Neural crest cell (in vitro differentiated cells): ENCODE results near the gene GJC1. TPM values are rescaled to one million over a fixed set of nuclear protein-coding genes. Genes with fewer than 3 reads are reported as not detected.

Source experiments
- DNase-seq: peaks from one replicate; pipeline ENCODE4 v3.0.0; 2021; ENCODE audit warnings: low read depth, mixed read lengths, low spot score
- H3K27ac Mint-ChIP-seq: one replicate; pipeline ENCODE4 v1.8.0; 2021; ENCODE audit warnings: mild to moderate bottlenecking, mixed read lengths; ENCODE audit not compliant: unreplicated experiment
- H3K27me3 Mint-ChIP-seq: 2 replicates; pipeline ENCODE4 v1.8.0; 2021; ENCODE audit warnings: low read depth, mild to moderate bottlenecking, mixed read lengths
- H3K36me3 Mint-ChIP-seq: 2 replicates; pipeline ENCODE4 v1.8.0; 2021; ENCODE audit warnings: low read depth, mild to moderate bottlenecking, mixed read lengths
- H3K4me1 Mint-ChIP-seq: 2 replicates; pipeline ENCODE4 v1.8.0; 2021; ENCODE audit warnings: mixed read lengths
- H3K4me3 Mint-ChIP-seq: one replicate; pipeline ENCODE4 v1.8.0; 2021; ENCODE audit warnings: mild to moderate bottlenecking, mixed read lengths
- H3K9me3 Mint-ChIP-seq: 2 replicates; pipeline ENCODE4 v1.8.0; 2021; ENCODE audit warnings: mixed read lengths
- CTCF ChIP-seq: fragments of 200-600 bp; sonication (generic); conservative IDR thresholded peaks from 2 replicates; pipeline ENCODE4 v1.5.0; 2021; ENCODE audit warnings: antibody characterized with exemption, mild to moderate bottlenecking
- long read RNA-seq: library from polyadenylated mRNA; unstranded; transcript quantifications from one replicate; pipeline ENCODE4 v2.0.0, GENCODE V29; 2020
- total RNA-seq: library from RNA; stranded (reverse); gene quantifications from 2 replicates; pipeline ENCODE4 v1.2.1, GENCODE V29; 2021

The GJC1 gene
- total RNA-seq = 143 and 145 TPM in 2 replicates
- long read RNA-seq, full-length matches to known transcripts = 8 of 37 reads
- long read RNA-seq, partial matches to known transcripts = 0 of 37 reads
- long read RNA-seq, other reads (novel, unspliced or antisense) = 29 of 37 reads

DNA sequence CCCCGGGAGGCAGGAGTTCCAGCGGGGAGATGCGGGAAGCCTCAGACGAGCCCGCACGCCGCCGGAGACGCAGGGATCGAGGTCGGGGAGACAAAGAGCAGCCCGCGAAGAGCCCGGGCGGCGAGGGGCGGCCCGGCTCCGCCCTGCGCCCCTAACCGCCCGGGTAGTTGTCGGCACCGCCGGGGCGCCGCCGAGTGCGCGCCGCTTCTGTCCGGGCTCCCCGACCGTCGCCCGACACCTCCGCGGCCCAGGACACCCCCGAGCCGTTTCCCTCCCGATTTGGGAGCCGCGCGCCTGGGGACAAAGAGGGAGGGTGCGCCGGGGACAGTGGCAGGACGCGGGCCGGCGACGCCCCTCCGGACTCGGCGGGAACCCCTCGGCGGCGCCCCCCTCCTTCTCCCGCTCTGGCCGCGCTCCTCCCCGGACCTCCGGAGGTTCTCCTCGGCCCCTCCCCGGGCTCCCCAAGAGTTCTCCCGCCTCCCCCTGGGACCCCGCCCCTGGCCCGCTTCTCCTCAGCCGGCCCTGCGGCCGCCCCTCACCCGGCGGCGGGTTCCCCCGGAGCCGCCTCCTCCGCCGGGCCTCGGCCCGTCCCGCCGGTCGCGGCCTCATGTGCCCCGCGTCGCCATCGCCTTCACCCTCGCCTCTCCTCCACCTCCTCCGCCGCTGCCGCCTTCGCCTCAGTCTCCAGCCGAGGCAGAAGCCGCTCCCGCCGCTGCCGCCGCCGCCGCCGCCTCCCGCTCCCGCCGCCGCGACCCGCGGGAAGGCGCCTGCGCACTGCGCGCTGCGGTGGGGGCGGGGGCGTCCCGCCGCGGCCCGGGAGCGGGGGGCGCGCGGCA lies at the start of gene GJC1:
GJC1 (minus strand) TSS at position 765 of the 836 bp plus-strand sequence. CDS start 24,470 bp downstream, outside the sequence.
- Mint-ChIP-seq H3K27me3 (no peaks in the 10 kb centered on the region), H3K9me3 (no peaks in the 10 kb centered on the region), H3K4me3 (peak within 1 kb of the TSS; percentile 98), H3K27ac (peak within 1 kb of the TSS; percentile 99), H3K4me1 (peaks cover 48% of the 10 kb centered on the region), H3K36me3 (no peaks in the 10 kb centered on the region)
- peak; percentile 51 for DNase-seq
- no peak for TF ChIP-seq CTCF

- Mint-ChIP-seq H3K9me3 (no peaks in the 10 kb centered on the region), H3K27me3 (no peaks in the 10 kb centered on the region), H3K4me1 (no peaks in the 10 kb centered on the region), H3K36me3 (peaks cover 15% of the 10 kb centered on the region), H3K4me3 (no peak overlapping the region), H3K27ac (no peak overlapping the region)
- DNase-seq = no peak
- TF ChIP-seq CTCF = no peak
These were observed 49.3 kb upstream of the GJC1 start for GRCh38 chr17:44879376-44879775.

DNA sequence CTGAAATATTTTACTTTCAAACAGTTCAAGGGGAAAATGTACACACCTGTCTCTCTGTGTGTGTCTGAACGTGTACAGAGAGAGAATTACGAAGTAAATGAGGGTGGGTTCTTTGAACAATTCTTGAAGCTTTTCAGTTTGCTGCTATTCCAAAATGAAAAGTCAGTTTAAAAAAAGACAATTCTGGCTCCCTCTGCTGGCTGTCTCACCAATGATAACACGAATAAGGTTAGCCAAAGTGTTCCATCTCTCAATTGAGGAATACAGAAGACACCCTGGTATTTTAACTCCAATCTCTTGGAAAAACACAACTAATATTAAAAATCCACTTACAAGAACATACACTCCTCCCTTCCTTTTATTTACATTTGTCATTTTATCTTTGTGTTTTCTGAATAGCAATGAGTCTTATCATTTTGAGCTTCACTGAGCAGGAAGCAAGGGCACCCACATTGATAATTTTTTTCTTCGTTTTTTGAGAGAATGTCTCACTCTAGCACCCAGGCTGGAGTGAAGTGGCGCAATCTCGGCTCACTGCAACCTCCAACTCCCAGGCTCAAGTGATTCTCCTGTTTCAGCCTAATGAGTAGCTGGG lies 48.6 kb upstream of the GJC1 start:
- peak; percentile 72 for TF ChIP-seq CTCF
- H3K36me3 Mint-ChIP-seq = peaks cover 15% of the 10 kb centered on the region
- peak; percentile 28 for DNase-seq
- H3K27me3 Mint-ChIP-seq = no peaks in the 10 kb centered on the region
- H3K4me3 Mint-ChIP-seq = no peak overlapping the region
- no peaks in the 10 kb centered on the region for H3K9me3 Mint-ChIP-seq
- H3K4me1 Mint-ChIP-seq = no peaks in the 10 kb centered on the region
- H3K27ac Mint-ChIP-seq = no peak overlapping the region

DNA sequence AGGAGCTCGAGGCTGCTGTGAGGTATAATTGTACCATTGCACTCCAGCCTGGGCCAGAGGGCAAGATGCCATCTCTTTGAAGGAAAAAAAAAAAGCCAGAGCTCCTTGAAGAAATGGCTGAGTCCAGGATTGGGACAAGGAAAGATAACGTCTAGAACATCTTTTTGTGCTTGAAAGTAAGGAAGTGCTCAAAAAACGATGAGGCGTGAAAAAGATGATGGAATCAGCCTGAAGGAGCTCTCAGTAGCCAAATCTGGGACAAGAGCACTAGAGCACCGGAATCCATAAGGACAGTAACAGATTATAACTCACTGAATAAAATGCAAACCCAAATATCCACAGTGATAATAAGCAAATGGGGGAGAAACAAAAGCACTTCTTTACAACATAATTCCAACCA lies 47.0 kb upstream of the GJC1 start:
- H3K36me3 Mint-ChIP-seq = peaks cover 8% of the 10 kb centered on the region
- H3K27me3 Mint-ChIP-seq = no peaks in the 10 kb centered on the region
- H3K4me1 Mint-ChIP-seq = no peaks in the 10 kb centered on the region
- TF ChIP-seq CTCF = no peak
- H3K9me3 Mint-ChIP-seq = no peaks in the 10 kb centered on the region
- no peak for DNase-seq
- H3K4me3 Mint-ChIP-seq = no peak overlapping the region
- H3K27ac Mint-ChIP-seq = no peak overlapping the region

- H3K9me3 Mint-ChIP-seq = no peaks in the 10 kb centered on the region
- DNase-seq = no peak
- H3K27ac Mint-ChIP-seq = no peak overlapping the region
- H3K36me3 Mint-ChIP-seq = peaks cover 14% of the 10 kb centered on the region
- no peaks in the 10 kb centered on the region for H3K27me3 Mint-ChIP-seq
- H3K4me3 Mint-ChIP-seq = no peak overlapping the region
- H3K4me1 Mint-ChIP-seq = no peaks in the 10 kb centered on the region
- no peak for TF ChIP-seq CTCF
These were observed 45.7 kb upstream of the GJC1 start for GRCh38 chr17:44875761-44876160.
